COR-L47 (cell line): ENCODE data around the gene SRF.

Experiments
- DNase-seq: peaks from one replicate; lab custom pipeline; 2025; lab: John Stamatoyannopoulos, UW

Gene SRF

GRCh38 chr6:43147691-43148477 is 23.2 kb upstream of the SRF start:
- DNase-seq = no peak

- no peak for DNase-seq
Observed at GRCh38 chr6:43149265-43149664, 21.8 kb upstream of the SRF start.

- no peak for DNase-seq
Observed at GRCh38 chr6:43150051-43150751, 20.9 kb upstream of the SRF start.

GRCh38 chr6:43159599-43159998 is 11.5 kb upstream of the SRF start:
- DNase-seq = no peak

GRCh38 chr6:43163899-43164298 is 7.2 kb upstream of the SRF start:
- DNase-seq = no peak

- DNase-seq = peak; percentile 85
Observed at GRCh38 chr6:43170417-43170930, 595 bp upstream of the SRF start.

- DNase-seq = no peak
Observed at GRCh38 chr6:43171707-43172103, 636 bp downstream of the SRF start.

GRCh38 chr6:43172104-43173007 is 1.3 kb downstream of the SRF start:
- DNase-seq = peak; percentile 14

GRCh38 chr6:43173591-43174262 is 2.7 kb downstream of the SRF start:
- DNase-seq = no peak

- DNase-seq = peak; percentile 97
Observed at GRCh38 chr6:43174263-43175112, 3.4 kb downstream of the SRF start.

GRCh38 chr6:43175676-43176422 is 4.8 kb downstream of the SRF start:
- DNase-seq = no peak

GRCh38 chr6:43176423-43176786 is 5.3 kb downstream of the SRF start:
- no peak for DNase-seq

GRCh38 chr6:43178150-43178549 is 7.1 kb downstream of the SRF start:
- DNase-seq = no peak

- DNase-seq = no peak
Observed at GRCh38 chr6:43178951-43179830, 8.1 kb downstream of the SRF start.

GRCh38 chr6:43180058-43180457 is 9.0 kb downstream of the SRF start:
- DNase-seq = no peak

- DNase-seq = no peak
Observed at GRCh38 chr6:43180985-43181384, 9.9 kb downstream of the SRF start.

GRCh38 chr6:43181621-43181941 is 10.5 kb downstream of the SRF start:
- DNase-seq = no peak

- peak; percentile 74 for DNase-seq
Observed at GRCh38 chr6:43181942-43182860, 11.1 kb downstream of the SRF start, which contains the start of gene CUL9. Gene CUL9 (plus strand): TSS chr6:43182196. CDS start chr6:43184311, 2,115 bp downstream.
